GM18868 (cell line): ENCODE measurements around the gene FAM124A.

Experiments used
- ATAC-seq: cut with Tn5 transposase; IDR thresholded peaks from one replicate; pipeline ENCODE4 v1.9.1; 2021; ENCODE audit warnings: mild to moderate bottlenecking, moderate library complexity; ENCODE audit not compliant: unreplicated experiment

Gene FAM124A, protein sequence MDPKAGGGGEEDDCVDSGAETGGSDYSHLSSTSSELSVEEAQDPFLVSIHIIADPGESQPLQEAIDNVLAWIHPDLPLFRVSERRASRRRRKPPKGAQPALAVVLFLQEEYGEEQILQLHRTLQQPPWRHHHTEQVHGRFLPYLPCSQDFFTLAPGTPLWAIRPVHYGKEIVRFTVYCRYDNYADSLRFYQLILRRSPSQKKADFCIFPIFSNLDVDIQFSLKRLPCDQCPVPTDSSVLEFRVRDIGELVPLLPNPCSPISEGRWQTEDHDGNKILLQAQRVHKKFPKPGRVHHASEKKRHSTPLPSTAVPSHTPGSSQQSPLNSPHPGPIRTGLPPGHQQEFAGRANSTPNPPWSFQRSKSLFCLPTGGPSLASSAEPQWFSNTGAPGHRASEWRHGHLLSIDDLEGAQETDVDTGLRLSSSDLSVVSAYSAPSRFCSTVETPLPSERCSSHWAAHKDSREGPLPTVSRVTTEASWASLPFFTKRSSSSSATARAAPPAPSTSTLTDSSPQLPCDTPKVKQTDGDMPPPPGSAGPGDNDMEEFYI

DNA sequence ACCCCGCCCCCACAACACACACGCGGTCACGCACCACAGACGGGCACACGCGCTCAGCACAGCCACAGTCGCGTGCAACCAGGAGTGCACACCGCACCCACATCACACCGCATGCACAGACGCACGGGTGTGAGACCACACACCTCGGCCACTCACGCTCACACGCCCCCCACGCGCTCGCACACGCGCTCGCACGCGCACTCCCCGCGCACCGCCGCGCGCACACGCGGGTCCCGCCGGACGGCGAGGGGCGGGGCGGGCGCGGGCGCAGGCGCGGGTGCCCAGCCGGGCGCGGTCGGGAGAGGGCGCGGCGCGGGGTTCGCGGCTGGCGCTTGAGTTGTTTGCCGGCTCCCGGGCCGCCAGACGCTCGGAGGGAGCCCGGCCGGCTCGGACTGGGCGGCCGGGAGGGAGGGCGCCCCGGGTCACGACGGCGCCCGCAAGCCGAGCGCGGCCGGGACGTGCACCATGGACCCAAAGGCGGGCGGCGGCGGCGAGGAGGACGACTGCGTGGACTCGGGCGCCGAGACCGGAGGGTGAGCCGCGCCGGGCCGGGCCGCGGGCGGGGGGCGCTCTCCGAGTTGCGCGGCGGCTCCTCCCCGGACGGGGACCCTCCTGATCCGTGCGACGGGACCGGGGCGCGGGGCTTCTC, at the start of gene FAM124A:
FAM124A (plus strand) TSS at position 362 of the 649 bp plus-strand sequence; CDS start at position 466, 104 bp downstream.
- ATAC-seq, result peak; percentile 86

DNA sequence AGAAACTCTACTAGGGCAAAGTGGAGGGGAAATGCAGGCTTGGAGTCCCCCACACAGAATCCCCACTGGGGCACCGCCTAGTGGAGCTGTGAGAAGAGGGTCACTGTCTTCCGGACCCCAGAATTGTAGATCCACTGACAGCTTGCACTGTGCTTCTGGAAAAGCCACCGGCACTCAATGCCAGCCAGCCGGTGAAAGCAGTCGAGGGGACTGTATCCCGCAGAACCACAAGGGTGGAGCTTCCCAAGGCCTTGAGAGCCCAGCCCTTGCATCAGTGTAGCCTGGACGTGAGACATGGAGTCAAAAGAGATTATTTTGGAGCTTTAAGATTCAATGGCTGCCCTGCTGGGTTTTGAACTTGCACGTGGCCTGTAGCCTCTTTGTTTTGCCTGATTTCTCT, 47.2 kb upstream of the FAM124A start:
- no peak for ATAC-seq

DNA sequence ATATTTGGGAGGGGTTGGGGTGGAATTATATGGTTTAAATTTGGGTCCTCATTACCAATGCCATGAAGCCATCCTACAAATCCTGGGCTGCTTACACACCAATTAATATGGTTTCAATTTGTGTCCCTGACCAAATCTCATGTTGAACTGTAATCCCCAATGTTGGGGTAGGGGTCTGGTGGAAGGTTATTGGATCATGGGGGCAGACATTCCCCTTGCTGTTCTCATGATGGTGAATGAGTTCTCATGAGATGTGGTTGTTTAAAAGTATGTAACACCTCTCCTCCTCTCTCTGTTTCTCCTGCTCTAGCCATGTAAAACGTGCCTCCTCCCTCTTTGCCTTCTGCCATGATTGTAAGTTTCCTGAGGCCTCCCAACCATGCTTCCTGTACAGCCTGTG, 46.6 kb upstream of the FAM124A start:
- no peak for ATAC-seq

DNA sequence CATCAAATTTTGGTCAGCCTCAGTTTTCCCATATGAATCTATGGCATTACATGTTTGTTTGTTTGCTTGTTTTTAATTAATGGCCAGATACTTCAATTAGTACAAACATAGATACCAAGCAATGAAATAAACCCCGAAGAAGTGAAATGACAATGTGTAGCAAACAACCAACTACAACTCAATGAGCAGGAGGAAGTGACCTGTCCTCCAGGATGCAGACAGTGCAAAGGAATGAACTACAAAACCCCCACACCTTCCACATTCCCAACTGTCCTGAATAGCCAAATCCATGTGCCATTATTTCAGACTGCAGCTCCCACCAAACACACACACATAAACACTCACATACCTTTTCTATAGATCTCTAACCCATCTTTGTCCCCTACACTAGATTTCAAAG, 45.0 kb upstream of the FAM124A start:
- no peak for ATAC-seq

DNA sequence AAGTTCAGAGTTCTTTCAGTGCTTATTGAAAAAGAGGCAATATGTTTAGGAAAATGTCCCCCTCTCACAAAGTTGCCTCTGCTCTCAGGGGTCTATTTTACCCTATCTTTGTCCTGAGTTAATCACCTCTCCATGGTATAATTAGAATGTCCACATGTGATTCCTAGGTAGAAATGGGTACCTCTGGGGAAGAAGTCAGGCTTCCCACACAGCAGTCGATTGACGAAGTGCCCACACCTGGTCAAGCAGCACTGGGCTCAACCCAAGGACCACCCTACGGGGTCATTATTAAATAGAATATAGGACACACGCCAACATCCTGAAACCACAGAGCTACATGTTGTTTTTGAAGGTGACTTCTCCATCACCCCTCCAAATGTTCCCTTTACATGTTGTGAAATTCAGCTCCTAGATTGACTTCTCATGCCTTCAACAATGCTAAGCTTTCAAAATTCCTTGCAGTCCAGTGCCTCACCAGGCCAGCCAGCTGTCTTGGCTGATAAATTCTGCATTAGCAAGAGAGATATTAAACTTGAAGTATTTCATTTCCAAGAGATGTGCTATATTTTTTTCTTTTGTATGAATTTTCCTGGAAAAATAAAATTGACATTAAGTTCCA, 43.6 kb upstream of the FAM124A start:
- no peak for ATAC-seq

DNA sequence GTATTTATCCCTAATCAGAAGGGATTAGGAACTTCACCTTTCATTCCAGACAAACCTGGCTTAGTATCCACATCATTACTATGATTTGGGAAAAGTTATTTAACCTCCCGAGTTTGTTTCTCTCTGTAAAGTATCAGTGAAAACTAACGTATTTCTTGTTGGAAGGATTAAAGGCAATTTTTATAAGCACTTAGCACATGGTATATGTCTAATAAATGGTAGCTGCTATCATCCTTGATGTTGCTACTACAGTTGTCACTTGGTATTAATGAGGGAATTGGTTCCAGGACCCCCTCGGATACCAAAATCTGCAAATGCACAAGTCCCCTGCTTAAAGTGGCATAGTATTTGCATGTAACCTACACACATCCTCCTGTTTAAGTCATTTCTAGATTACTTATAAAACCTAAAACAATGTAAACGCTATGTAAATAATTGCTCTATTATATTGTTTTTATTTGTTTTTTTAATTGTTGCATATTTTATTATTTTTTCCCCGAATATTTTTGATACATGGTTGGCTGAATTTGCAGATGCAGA, 42.7 kb upstream of the FAM124A start:
- ATAC-seq, result no peak

DNA sequence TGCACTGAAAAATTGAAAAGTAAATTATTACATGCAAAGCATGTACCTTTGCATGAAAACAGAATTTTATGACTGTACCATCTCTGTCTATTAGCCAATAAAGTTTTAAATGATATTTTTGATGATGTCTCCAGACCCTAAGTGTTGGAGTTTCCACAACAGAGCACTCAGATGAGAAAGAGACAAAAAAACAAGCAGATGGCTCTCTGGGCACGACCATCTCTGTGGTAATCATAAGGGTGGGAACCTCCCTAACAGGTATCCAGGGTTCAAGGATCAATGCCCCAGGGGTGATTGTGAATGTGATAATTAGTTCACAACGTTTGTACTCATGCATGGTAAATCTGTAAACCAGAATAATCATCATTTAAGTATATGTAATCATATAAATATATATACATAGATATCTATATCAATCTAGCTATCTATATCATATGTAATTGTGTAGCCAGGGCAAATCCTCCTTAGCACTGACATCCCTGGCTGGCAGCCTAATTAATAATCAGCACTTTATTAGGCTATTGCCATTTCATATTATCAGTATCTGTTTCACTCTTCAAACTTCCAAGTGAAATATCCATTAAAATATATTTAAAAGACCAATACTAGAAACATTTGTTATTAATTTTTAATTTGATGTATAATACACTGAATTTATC, 41.2 kb upstream of the FAM124A start:
- no peak for ATAC-seq

DNA sequence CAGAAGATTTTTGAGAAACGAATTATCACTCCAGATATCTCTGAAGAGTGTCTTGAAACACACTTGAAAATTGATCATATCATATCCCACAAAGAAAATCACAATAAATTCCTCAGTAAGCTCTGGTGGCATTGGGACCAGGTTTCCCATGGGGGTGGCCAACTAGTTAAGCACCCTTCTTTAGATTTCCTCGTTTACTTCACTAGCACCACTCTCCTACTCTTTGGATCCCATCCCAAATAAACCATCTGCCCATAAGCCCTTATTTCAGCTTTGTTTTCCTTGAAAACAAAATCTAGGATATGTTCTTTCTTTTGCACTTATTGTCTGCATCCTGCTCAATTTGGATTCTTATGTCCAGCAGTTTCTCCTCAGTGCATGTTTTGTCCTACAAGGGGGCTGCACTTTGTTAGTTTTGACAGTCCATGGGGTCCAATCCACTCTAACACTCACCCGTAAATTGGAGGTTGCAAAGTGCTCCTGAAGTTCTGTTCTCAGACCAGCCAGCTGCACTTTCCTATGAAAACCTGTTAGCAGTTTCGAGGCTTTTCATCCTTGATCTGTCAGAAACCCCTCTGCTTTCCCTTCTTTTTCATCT, 40.3 kb upstream of the FAM124A start:
- ATAC-seq, result no peak

DNA sequence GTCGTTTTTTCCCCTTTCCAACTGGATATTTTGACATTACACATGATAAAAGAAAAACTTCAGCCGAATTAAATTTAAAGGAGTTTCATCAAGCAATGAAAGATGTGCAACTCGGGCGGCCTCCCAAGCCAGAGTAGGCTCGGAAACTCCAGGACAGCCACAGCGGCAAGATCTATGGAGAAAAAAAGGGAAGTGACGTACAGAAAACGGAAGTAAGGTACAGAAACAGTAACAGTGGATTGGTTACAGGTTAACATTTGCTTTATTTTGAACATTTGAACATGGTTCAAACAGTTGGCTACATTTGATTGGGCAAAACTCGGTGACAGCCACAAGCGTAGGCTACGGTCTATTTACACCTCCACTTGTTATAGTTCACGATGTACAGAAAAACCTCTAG, 30.5 kb upstream of the FAM124A start:
- ATAC-seq, result no peak

DNA sequence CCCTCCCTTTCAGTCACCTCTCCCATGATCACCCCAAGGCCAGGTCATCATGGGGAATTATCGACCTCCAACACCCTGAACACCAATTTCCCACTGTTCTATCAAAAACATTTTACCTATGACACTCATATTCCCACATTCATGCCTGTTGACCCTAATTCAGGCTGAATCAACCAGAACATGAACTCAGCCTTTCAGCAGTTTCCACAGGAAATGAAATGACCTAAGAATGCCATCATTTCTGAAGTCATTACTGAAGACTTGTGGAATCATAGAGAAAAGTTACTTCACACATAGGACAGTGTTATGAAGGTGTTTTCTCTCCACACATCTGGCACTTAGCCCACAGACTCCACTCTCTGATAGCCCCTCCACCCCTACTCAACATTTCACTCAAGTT, 29.9 kb upstream of the FAM124A start:
- ATAC-seq, result no peak

DNA sequence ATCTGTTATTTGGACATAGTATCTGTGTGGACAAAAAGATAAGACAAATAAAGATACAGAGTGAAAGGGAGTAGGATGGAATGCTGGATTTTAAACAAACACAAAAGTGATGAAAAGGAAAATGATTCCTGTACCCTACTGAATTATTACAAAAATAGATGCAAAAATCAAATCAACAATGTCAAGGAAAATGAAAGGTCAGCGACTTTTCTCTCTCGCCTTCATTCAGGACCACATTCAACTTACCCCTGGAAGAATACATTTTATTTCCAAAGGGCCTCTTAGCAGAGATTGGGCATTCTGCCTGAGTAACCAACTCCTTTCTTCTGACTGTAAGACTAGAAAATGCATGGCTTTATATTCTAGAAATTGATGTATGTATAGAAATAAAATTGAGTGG, 28.8 kb upstream of the FAM124A start:
- no peak for ATAC-seq

DNA sequence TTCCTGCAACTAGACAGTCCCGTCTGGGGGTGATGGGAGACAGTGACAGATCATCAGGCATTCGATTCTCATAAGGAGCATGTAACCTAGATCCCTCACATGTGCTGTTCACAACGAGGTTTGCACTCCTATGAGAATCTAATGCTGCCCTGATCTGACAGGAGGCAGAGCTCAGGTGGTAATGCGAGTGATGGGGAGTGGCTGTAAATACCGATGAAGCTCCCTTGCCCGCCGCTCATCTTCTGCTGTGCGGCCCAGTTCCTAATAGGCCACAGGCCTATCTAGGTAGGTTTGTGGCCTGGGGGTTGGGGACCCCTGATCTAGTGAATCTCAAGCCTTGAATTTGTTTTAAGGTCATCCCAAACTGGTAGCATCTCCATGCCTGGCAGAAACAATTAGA, 27.3 kb upstream of the FAM124A start:
- ATAC-seq, result no peak

DNA sequence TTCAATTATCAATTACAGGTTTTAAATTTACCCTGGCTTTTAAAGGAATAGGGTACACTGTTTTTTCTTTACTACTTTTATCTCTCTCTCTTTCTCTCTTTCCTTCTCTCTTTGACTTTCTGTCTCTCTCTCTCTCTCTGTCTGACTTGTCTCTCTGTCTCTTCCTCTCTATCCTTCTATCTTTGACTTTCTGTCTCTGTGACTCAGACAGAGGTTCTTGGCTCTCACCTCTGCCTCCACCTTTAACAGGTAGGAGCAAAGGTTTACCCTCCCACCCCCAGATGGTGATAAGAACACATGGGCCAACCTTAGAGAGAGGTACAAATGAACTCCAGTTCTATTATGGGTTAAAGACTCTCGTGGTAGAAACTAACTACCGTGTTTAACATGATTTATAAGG, 20.3 kb upstream of the FAM124A start:
- no peak for ATAC-seq

DNA sequence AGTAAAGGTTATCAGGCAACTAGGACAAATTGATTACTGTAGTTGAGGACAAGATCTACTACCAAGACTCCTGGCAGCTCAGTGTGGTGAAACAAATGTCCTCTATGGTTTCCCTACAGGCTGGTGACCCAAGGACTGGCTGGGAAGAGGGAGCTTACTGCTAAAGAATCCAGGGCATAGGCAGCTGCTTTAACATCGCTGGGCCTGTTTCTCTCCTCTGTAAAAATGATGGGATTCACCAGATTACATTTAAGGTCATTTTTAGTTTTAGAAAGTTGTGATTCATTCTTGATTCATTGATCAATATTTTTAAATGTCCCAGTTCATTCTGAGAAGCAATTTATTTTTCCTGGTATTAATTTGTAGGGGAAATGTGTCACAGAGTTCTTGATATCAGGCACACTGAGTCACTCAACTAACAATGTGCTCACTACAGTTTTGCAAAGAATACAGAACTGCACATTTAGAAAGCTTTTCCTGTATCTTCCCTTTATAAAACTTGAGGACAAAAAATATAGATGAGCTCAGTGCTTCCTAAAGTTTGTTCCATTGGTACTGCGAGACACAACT, 19.6 kb upstream of the FAM124A start:
- no peak for ATAC-seq

DNA sequence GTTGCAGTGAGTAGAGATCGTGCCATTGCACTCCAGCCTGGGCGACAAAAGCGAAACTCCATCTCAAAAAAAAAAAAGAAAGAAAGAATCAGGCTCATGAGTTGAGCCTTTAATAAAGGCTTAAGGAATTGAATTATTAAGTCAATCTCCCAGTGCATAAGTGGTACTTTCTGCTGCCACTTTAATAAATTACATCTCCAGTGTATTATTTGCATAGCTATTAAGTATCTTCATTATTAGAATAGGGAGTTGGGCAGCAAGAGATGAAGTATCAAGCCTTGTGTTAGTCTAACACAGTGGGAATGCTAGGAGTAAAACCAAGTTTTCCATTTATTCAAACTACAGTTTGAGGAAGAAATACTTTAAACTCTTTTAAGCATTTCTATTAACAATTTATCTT, 15.6 kb upstream of the FAM124A start:
- no peak for ATAC-seq

DNA sequence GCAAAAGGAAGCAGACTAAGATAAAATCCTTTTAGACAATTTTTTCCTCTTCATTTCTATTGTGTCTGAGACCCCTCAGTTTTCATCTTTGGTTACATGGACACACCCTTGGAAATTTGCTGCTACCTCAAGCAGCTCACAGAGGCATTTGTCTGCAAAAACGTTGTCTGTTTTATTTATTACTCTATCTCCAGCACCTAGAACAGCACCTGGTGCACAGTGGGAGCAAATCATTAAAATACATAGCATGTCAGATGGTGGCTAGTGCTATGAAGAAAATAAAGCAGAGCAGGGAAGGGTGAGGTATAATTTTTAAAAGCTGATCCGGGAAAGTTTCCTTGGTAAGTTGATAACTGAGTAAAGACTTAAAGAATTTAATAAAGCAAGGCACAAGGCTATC, 14.3 kb upstream of the FAM124A start:
- ATAC-seq, result no peak

DNA sequence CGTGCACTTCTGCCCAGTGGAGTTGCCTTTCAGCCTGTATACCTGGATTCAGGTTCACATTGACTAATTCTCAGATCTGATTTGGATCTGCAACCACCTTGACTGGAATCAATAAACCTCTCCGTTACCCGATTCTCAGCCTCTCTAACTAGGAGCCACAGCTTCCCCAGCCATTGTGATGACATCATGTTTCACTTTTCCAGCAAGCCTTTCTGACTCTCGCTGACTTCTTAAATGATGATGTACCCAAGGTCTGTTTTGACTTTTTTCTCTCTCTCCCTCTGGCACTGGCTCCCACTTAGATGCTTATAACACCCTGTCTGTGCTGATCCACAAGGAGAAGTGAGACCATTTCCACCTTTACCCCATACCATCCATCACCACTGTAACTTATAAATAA, 13.5 kb upstream of the FAM124A start:
- no peak for ATAC-seq

DNA sequence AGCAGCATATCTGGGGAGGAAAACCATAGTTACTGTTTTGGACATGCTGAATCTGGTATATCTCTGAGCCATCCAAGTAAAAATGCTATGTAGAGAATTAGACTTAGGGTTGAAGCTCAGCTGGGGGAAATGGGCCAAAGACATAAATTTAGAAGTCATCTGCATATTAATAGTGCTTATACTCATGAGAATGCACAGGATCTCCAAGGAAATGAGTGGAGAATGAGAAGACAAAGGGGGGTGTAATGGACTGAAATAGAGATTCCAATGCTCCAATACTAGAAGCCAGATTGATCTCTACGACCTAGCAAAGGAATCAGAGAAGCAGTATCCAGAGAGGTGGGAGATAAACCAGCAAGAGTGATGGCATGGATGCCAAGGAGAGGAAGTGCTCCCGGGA, 10.3 kb upstream of the FAM124A start:
- no peak for ATAC-seq

DNA sequence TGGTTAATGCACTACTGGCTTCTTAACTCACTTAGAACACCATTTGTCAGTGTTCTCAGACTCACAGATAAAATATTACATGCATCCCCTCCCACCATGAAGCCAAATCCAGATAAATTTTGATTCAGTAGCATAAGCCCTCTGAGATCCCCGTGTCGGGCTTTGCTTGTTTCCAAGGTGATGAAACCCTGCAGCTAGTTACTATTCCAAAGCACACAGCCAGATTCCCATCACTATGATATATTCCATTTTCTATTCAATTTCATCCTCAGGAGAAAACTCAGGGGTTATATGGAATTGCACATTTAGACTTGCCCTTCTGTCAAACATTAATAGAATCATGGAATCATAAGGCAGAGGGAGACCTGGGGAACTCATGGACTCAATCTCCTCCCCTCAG, 9.4 kb upstream of the FAM124A start:
- no peak for ATAC-seq

DNA sequence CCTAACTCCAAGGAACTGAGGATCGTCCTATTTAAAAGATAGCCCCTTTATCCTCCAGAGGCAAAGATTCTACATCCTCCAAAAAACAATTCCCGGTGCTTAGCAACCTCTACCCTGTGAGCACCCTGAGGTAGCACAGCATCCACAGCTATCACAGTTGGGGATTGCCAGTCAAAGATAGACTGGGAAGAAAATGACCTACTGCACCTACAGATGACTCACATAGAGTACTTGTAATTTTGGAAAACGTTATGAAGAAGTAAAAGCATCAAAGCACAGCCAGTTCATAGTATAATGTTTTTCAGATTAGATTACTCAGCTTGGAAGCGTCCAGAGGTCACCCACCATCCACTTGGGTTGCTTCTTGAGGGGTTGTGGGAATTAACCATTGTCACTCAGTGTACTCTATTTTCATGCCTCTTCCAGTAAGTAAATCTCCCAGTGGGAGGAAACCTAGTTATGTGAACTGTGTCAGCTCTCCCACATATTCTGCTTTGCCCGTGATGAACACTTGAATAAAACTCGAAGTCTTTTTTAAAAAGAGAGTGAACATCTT, 8.9 kb upstream of the FAM124A start:
- ATAC-seq, result no peak
